H9 (cell line): Measurements from ENCODE around the gene CD300E. TPM values are rescaled to one million over a fixed set of nuclear protein-coding genes. Genes with fewer than 3 reads are reported as not detected.

Experiments used
- DNase-seq: peaks from one replicate; pipeline ENCODE4 v3.0.0-alpha.2; 2017
- H2AFZ ChIP-seq: one replicate; pipeline ENCODE4 v1.6.1; 2013; ENCODE audit warnings: mild to moderate bottlenecking, low read length, control low read depth, moderate library complexity
- H2AK5ac ChIP-seq: 2 replicates; pipeline ENCODE4 v1.6.1; 2013; ENCODE audit warnings: low read length, control low read depth, mixed read lengths; ENCODE audit not compliant: insufficient read length
- H2BK120ac ChIP-seq: one replicate; pipeline ENCODE4 v1.6.1; 2013; ENCODE audit warnings: low read depth, mild to moderate bottlenecking, low read length, control low read depth, inconsistent platforms; ENCODE audit not compliant: poor library complexity, severe bottlenecking
- H2BK12ac ChIP-seq: 2 replicates; pipeline ENCODE4 v1.6.1; 2013; ENCODE audit warnings: low read length, control low read depth, mixed read lengths, low read depth; ENCODE audit not compliant: insufficient read length
- H2BK15ac ChIP-seq: 2 replicates; pipeline ENCODE4 v1.6.1; 2013; ENCODE audit warnings: low read depth, low read length, control low read depth
- H2BK20ac ChIP-seq: one replicate; pipeline ENCODE4 v1.6.1; 2013; ENCODE audit warnings: low read depth, mild to moderate bottlenecking, low read length, control low read depth, inconsistent platforms; ENCODE audit not compliant: poor library complexity, severe bottlenecking
- H2BK5ac ChIP-seq: 2 replicates; pipeline ENCODE4 v1.6.1; 2013; ENCODE audit warnings: low read length, control low read depth, mixed read lengths; ENCODE audit not compliant: insufficient read length
- H3K14ac ChIP-seq: 2 replicates; pipeline ENCODE4 v1.6.1; 2013; ENCODE audit warnings: low read length, control low read depth; ENCODE audit not compliant: insufficient read depth
- H3K18ac ChIP-seq: 2 replicates; pipeline ENCODE4 v1.6.1; 2013; ENCODE audit warnings: low read depth, mild to moderate bottlenecking, mixed read lengths, low read length, control low read depth; ENCODE audit not compliant: insufficient read length
- H3K23ac ChIP-seq: 2 replicates; pipeline ENCODE4 v1.6.1; 2013; ENCODE audit warnings: low read length, control low read depth, mixed read lengths, low read depth; ENCODE audit not compliant: insufficient read length
- H3K23me2 ChIP-seq: 2 replicates; pipeline ENCODE4 v1.6.1; 2013; ENCODE audit warnings: low read depth, mild to moderate bottlenecking, mixed read lengths, low read length, control low read depth; ENCODE audit not compliant: insufficient read length, poor library complexity, severe bottlenecking
- H3K27ac ChIP-seq: 2 replicates; pipeline ENCODE4 v1.5.1; 2013; ENCODE audit warnings: low read length, control low read depth, mixed read lengths, low read depth; ENCODE audit not compliant: insufficient read length
- H3K27me3 ChIP-seq: 2 replicates; pipeline ENCODE4 v1.6.1; 2013; ENCODE audit warnings: low read length, control low read depth, inconsistent platforms; ENCODE audit not compliant: insufficient read depth
- H3K4ac ChIP-seq: 2 replicates; pipeline ENCODE4 v1.6.1; 2013; ENCODE audit warnings: low read depth, mild to moderate bottlenecking, control low read depth, inconsistent platforms, low read length, moderate library complexity
- H3K4me1 ChIP-seq: 2 replicates; pipeline ENCODE4 v1.6.1; 2013; ENCODE audit warnings: low read length, control low read depth, inconsistent platforms; ENCODE audit not compliant: insufficient read depth
- H3K4me2 ChIP-seq: 2 replicates; pipeline ENCODE4 v1.6.1; 2013; ENCODE audit warnings: low read length, control low read depth, mixed read lengths; ENCODE audit not compliant: insufficient read length, insufficient read depth
- H3K56ac ChIP-seq: 2 replicates; pipeline ENCODE4 v1.6.1; 2013; ENCODE audit warnings: low read depth, mild to moderate bottlenecking, mixed read lengths, low read length, control low read depth; ENCODE audit not compliant: insufficient read length
- H3K79me1 ChIP-seq: 2 replicates; pipeline ENCODE4 v1.6.1; 2013; ENCODE audit warnings: low read depth, mild to moderate bottlenecking, moderate library complexity, low read length, control low read depth, inconsistent platforms; ENCODE audit not compliant: insufficient read depth, poor library complexity, severe bottlenecking
- H3K79me2 ChIP-seq: 2 replicates; pipeline ENCODE4 v1.6.1; 2013; ENCODE audit warnings: low read length, control low read depth, inconsistent platforms; ENCODE audit not compliant: insufficient read depth
- H3K9ac ChIP-seq: 2 replicates; pipeline ENCODE4 v1.6.1; 2013; ENCODE audit warnings: low read length, control low read depth, mixed read lengths; ENCODE audit not compliant: insufficient read length; ENCODE audit errors: extremely low read depth
- H3K9me3 ChIP-seq: one replicate; pipeline ENCODE4 v1.6.1; 2013; ENCODE audit warnings: low read depth, low read length, inconsistent platforms; ENCODE audit not compliant: control insufficient read depth
- H3T11ph ChIP-seq: one replicate; pipeline ENCODE4 v1.6.1; 2013; ENCODE audit warnings: mild to moderate bottlenecking, low read length, control low read depth, inconsistent platforms
- H4K20me1 ChIP-seq: one replicate; pipeline ENCODE4 v1.6.1; 2013; ENCODE audit not compliant: control insufficient read depth, insufficient read length, insufficient read depth
- H4K5ac ChIP-seq: 2 replicates; pipeline ENCODE4 v1.6.1; 2013; ENCODE audit warnings: low read depth, mild to moderate bottlenecking, mixed read lengths, low read length, control low read depth; ENCODE audit not compliant: insufficient read length
- H4K8ac ChIP-seq: replicated peaks from 2 replicates; pipeline ENCODE4 v1.6.1; 2013; ENCODE audit warnings: low read length, control low read depth, mixed read lengths, low read depth; ENCODE audit not compliant: insufficient read length
- H4K91ac ChIP-seq: 2 replicates; pipeline ENCODE4 v1.6.1; 2013; ENCODE audit warnings: low read depth, mild to moderate bottlenecking, moderate library complexity, mixed read lengths, low read length, control low read depth; ENCODE audit not compliant: insufficient read length
- H3K27ac Mint-ChIP-seq, 3 experiments: 2 replicates in 2 of 3; 3 replicates in 1 of 3; pipeline ENCODE4 v1.8.0; 2020 to 2021; ENCODE audit warnings: mixed read lengths in 3 of 3, mild to moderate bottlenecking in 1 of 3, moderate library complexity in 1 of 3
- H3K27me3 Mint-ChIP-seq: 2 replicates; pipeline ENCODE4 v1.8.0; 2021; ENCODE audit warnings: low read depth, mild to moderate bottlenecking, moderate library complexity, mixed read lengths
- H3K36me3 Mint-ChIP-seq, 3 experiments: 2 replicates in 2 of 3; 3 replicates in 1 of 3; pipeline ENCODE4 v1.8.0; 2020 to 2021; ENCODE audit warnings: low read depth in 3 of 3, mixed read lengths in 3 of 3; ENCODE audit not compliant: insufficient read depth in 1 of 3
- H3K4me1 Mint-ChIP-seq, 2 experiments: 2 replicates each; pipeline ENCODE4 v1.8.0; 2020; ENCODE audit warnings: mixed read lengths in 2 of 2
- H3K4me3 Mint-ChIP-seq, 2 experiments: 2 replicates in 1 of 2; 3 replicates in 1 of 2; pipeline ENCODE4 v1.8.0; 2020 to 2021; ENCODE audit warnings: mild to moderate bottlenecking in 2 of 2, mixed read lengths in 2 of 2, moderate library complexity in 1 of 2
- H3K9me3 Mint-ChIP-seq, 2 experiments: 2 replicates in 1 of 2; 3 replicates in 1 of 2; pipeline ENCODE4 v1.8.0; 2020; ENCODE audit warnings: mild to moderate bottlenecking in 2 of 2, mixed read lengths in 2 of 2, moderate library complexity in 1 of 2
- WGBS: extraction: QIAGEN DNeasy Blood & Tissue Kit; methylation state at CpG from one replicate; pipeline ENCODE4 v1.1.7; 2013; ENCODE audit warnings: missing lambda C conversion rate, low lambda C conversion rate, mixed read lengths; ENCODE audit not compliant: insufficient read length; ENCODE audit errors: extremely low coverage; 5-methylcytosine and 5-hydroxymethylcytosine counted together
- total RNA-seq: library from RNA; stranded (reverse); gene quantifications from 2 replicates; pipeline ENCODE4 v1.2.1, GENCODE V29; 2021
- TF ChIP-seq, protein P1 (sequence below): fragments of 200-600 bp; sonication (generic); conservative IDR thresholded peaks from 3 replicates; pipeline ENCODE4 v1.8.0; 2021; ENCODE audit warnings: antibody characterized with exemption, mild to moderate bottlenecking

The CD300E gene
- total RNA-seq, 1 experiment from 2014 or later: not detected

GRCh38 chr17:74568106-74568873 is 55.2 kb downstream of the CD300E start:
- no peak overlapping the region for H3K23ac ChIP-seq
- H3K4ac ChIP-seq: no peak overlapping the region
- no peak overlapping the region for H4K8ac ChIP-seq
- no peak overlapping the region for H3K56ac ChIP-seq
- H3K27ac ChIP-seq: no peak overlapping the region
- no peak overlapping the region for H4K5ac ChIP-seq
- TF ChIP-seq, protein P1, sequence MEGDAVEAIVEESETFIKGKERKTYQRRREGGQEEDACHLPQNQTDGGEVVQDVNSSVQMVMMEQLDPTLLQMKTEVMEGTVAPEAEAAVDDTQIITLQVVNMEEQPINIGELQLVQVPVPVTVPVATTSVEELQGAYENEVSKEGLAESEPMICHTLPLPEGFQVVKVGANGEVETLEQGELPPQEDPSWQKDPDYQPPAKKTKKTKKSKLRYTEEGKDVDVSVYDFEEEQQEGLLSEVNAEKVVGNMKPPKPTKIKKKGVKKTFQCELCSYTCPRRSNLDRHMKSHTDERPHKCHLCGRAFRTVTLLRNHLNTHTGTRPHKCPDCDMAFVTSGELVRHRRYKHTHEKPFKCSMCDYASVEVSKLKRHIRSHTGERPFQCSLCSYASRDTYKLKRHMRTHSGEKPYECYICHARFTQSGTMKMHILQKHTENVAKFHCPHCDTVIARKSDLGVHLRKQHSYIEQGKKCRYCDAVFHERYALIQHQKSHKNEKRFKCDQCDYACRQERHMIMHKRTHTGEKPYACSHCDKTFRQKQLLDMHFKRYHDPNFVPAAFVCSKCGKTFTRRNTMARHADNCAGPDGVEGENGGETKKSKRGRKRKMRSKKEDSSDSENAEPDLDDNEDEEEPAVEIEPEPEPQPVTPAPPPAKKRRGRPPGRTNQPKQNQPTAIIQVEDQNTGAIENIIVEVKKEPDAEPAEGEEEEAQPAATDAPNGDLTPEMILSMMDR: no peak
- Mint-ChIP-seq H3K9me3 (peaks cover 0 to 4% of the 10 kb centered on the region in 2 experiments; a peak in 2 of 5 replicates), H3K4me3 (no peak overlapping the region), H3K27me3 (peaks cover 33% of the 10 kb centered on the region), H3K36me3 (no peaks in the 10 kb centered on the region; a peak in 2 of 7 replicates), H3K27ac (no peak overlapping the region), H3K4me1 (peaks cover 4 to 9% of the 10 kb centered on the region in 2 experiments)
- no peak overlapping the region for H2AFZ ChIP-seq
- no peak overlapping the region for H2BK5ac ChIP-seq
- H3K9ac ChIP-seq: no peak overlapping the region
- WGBS: 100% methylated on average over 2 of the region's 4 CpGs
- no peaks in the 10 kb centered on the region for H3K79me1 ChIP-seq
- no peak overlapping the region for H3K4me2 ChIP-seq
- H3K14ac ChIP-seq: no peak overlapping the region
- H3K27me3 ChIP-seq: no peaks in the 10 kb centered on the region
- no peaks in the 10 kb centered on the region for H3K9me3 ChIP-seq
- H3K4me1 ChIP-seq: peaks cover 2% of the 10 kb centered on the region; the same call in 1 of the 2 replicates
- H2BK15ac ChIP-seq: no peak overlapping the region
- no peaks in the 10 kb centered on the region for H3K79me2 ChIP-seq
- H2AK5ac ChIP-seq: no peak overlapping the region
- no peak overlapping the region for H2BK20ac ChIP-seq
- H4K20me1 ChIP-seq: no peaks in the 10 kb centered on the region
- no peak overlapping the region for H2BK12ac ChIP-seq
- H3T11ph ChIP-seq: no peak overlapping the region
- DNase-seq: no peak
- H2BK120ac ChIP-seq: no peak overlapping the region
- no peak overlapping the region for H3K18ac ChIP-seq
- H3K23me2 ChIP-seq: no peaks in the 10 kb centered on the region
- no peak overlapping the region for H4K91ac ChIP-seq
